Activated CD4-positive, alpha-beta T cell treated with anti-CD3 and anti-CD28 coated beads for 4 hours (primary cell): ENCODE results near the gene RAPGEF4.
"Not testable (repeated sequence)": the region's sequence is repeated elsewhere in the genome, so short reads cannot be mapped to it uniquely, and the experiment has no call there.

Experiments used
- DNase-seq, 2 donors: peaks; one replicate each; pipeline ENCODE4 v3.0.0-alpha.2; 2020

RAPGEF4 gene

GRCh38 chr2:173010233-173010632 lies 274.6 kb downstream of the RAPGEF4 start:
- DNase-seq = no peak

GRCh38 chr2:173016451-173016850 lies 280.8 kb downstream of the RAPGEF4 start:
- no peak for DNase-seq

DNA sequence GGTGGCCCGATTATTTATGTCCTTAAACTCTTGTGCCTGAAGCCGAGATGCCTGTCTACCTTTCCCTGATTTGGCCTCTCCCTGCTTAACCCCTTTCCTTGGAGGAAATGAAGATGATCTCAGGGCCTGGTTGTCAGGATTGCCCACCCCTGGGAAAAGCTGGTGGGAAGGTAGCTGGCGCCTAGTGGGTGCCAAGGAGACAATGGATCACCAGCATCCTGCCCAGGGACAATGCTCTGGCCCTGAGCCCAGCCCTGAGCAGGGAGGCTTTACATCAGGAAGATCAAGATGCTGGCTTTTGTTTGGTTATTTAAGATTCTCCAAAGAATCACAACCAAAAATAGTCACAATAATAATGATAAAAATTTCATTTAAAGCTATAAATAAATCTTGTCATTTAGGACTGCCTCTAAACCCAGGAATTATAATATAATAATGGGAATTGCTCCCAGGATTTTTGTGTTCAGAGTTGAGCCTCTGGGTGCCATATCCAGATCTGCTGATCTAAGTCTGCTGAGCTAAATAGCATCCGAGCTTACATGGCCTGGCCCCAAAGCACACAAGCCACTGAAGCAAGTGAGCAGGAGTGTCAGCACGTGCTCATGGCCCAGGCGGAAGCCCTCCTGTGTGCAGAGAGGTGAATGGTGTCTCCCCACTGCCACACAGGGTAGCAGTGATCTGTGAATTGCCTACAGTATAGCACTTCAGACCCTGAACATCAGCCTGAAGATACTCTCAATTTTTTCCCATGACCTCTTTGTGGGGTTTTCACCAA lies 282.2 kb downstream of the RAPGEF4 start:
- DNase-seq = no peak

DNA sequence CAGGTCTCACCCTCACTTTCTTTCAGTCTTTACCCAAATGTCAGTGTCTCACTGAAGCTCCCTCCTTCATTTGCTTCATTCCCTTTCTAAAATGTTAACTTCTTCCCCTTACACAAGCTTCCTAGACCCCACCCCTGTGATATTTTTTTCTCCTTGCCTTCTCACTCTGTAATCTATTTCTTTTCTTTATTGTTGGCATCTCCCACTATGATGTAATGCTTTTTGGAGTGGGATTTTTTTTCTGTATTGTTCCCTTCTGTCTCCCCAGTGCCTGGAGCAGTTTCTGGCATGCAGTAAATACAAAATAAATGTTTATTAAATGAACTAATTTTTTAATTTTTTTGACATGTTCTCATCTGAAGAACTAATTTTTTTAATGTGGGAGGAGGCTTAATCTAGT lies 284.1 kb downstream of the RAPGEF4 start:
- DNase-seq = no peak

- DNase-seq = no peak
These were observed 286.3 kb downstream of the RAPGEF4 start for GRCh38 chr2:173021939-173022371.

DNA sequence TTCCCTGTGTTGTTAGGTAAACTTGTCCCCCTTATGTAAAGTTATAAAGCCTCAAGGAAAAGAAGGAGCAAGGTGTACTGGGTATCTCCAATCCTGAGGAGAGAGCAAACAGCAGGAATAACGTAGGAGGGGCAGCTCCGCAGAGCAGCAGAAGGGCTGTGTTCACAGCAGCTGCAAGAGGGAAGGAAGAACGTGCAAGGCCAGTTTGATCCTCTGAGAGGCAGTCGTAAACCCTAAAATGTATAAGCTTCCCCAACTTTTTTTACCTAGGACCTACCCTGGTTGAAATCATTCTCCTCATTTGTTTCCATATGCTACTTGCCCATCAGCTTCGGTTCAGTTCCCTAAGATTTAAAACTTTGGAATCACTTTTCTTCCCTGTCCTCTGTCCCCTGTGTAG lies 288.1 kb downstream of the RAPGEF4 start:
- no peak for DNase-seq

GRCh38 chr2:173026479-173026878 lies 290.8 kb downstream of the RAPGEF4 start:
- no peak for DNase-seq

- peak; percentile 69 to 76 for DNase-seq
These were observed 291.8 kb downstream of the RAPGEF4 start for GRCh38 chr2:173027181-173028128.

DNA sequence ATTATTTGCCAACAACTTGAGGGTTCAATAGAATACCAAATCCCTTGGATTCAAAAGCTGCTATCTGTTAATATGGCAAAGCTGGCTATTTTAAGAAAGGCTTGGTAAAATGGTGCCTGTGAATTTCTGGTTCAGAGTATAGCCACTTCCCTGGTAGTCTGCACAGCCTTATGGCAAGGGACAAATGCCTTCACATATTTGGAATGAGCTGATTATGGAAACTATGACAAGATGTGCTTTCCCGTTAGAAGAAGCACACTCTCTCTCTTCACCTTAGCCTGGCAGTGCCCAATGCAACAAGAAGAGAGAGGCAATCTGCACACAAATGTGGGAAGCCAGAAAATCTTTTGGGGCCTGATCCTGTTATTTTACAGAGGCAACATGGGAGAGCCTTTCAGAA lies 292.5 kb downstream of the RAPGEF4 start:
- DNase-seq = no peak

DNA sequence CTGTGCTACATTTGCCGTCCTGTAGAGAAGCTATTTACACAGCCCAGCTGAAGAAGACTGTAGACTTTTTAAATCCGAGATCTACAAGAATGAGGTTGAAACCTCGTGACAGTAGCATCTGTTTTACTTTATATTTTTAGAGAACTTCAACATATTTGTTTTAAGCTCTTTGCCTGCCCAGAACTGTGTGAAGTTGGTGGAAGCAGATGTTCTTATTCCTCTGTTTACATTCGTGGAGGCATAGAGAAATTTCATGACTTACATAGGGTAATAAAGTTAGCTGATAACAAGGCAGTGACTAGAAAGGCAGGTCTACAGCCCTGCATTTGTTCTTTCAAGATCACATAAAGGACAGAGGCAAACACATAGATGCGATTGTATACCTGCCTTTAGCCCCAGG lies 293.0 kb downstream of the RAPGEF4 start:
- DNase-seq = no peak

DNA sequence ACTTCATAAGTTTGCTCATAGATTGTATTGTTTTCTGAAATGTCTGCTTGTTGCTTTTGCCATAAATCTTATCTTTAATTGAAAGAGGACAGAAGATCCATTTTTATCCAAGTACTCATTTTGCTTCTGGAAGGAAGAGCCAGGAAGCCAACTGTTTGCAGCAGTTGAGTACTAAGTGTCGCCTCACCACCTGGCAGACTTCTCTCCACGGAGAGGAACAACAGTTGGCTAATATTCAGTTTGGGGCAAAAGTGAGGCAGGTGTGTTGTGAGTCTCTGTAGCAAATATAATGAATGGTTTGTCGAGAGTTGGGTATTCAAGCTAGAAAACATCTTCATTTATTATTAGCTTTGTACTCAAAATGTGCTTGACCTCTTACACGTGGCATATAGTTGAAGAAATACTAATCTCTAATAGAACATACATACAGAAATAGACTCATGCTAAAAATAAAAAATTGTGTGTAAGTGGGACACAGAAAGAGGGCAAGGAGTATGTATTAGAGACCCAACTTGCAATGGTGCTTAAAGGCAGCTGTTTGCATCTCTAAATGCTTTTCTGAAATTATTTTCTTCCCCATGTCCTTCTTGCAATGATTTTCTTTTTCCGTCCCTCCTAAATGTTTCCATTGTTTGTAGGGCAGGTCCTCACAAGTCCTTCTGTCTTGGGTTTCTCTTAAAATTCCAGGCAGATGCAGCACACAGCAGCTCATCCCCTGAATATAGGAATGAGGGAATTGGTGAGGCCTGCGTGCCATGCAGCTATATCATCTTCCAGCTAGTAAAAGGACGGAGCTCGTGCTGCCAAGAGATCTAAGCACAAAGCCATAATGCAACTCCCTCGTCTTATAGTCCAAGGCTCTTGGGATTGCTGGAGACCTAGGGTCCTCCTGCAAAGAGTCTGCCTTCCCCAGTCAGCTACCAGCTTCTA lies 295.2 kb downstream of the RAPGEF4 start:
- no peak for DNase-seq

GRCh38 chr2:173032032-173032431 lies 296.4 kb downstream of the RAPGEF4 start:
- no peak for DNase-seq

DNA sequence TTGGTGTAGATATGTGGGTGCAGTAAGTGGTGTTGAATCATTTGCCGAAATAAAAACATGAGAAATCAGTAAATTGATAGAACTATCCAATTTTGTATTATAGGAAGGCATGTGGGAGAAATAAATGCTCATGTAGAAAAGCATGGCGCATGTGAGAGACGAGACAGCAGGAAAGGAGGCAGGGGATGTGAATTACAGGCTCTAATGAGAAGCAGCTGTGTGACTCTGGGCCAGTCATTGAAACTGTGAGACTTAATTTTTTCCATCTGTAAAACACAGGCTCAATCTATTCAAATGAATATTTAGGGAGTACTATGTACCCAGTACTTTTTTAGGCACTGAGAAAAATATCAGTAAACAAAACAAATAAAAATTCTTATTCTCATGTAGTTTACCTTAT lies 297.4 kb downstream of the RAPGEF4 start:
- no peak for DNase-seq

GRCh38 chr2:173034143-173034542 lies 298.5 kb downstream of the RAPGEF4 start:
- DNase-seq = no peak

DNA sequence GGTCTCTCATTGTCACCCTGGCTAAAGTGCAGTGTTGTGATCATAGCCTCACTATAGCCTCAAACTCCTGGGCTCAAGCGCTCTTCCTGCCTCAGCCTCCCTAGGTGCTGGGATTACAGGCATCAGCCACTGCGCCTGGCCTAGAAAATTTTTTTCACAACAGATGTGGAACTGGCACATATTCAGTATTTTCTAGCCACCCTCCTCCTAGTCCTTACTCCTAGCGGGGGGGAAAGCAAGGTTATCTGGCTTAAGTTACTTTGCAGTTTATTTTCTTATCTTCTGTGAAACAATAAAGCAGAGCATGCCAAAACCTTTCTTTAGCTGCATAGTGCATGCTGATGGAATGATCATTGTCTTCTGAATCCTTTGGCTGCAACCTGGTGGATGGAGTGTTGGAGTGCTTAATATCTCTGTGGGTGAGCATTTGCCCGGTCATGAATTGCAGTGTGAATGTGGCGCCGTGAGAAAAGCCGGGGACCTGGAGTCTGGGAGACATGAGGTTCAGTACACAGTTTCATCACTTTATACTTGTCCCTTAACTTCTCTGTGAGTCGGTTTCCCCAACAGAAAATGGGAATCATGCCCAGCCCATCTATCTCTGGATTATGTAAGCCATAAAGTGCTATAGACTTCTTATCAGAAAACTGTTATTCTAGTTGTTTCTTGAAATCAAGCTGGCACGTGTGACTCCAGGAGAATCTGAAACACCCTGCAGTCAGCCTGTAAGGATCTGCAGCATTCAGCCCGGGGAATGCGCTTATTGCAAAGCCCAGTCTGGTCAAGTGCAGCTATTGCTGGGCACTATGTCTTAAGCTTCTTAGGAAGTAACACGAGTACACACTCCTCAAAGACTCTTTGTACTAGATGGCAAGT lies 301.8 kb downstream of the RAPGEF4 start:
- no peak for DNase-seq

GRCh38 chr2:173038257-173038656 lies 302.6 kb downstream of the RAPGEF4 start:
- not testable (repeated sequence) for DNase-seq

- no peak for DNase-seq
These were observed 305.1 kb downstream of the RAPGEF4 start for GRCh38 chr2:173040729-173041128.

- DNase-seq = no peak
These were observed 307.8 kb downstream of the RAPGEF4 start for GRCh38 chr2:173043476-173043875.

DNA sequence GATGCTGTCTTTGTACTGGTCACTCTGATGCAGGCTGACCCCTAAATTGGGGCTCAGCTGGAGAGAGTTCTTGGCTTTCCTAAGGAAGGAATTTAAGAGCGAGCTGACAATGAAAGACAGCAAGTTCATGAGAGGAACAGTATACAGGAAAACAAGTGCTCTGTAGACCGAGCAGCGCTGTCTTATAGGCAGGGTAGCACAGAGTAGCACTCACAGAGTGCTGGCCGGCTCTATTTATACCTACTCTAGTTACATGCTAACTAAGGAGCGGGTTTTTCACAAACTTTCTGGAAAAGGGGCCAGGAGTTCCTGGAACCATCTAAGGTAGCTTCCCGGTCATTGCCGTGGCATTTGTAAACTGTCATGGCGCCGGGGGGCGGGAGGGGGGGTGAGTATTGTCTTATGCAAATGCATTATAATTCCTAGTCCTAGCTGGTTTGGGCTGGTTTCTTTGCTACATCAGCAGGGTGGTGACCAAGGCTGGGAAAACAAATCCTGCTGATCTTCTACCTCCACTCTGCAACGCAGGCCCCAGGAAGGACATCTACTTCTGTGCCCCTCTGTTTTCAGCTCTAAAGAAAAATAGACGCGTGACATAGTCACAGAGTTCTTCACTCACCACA lies 308.4 kb downstream of the RAPGEF4 start:
- no peak for DNase-seq

DNA sequence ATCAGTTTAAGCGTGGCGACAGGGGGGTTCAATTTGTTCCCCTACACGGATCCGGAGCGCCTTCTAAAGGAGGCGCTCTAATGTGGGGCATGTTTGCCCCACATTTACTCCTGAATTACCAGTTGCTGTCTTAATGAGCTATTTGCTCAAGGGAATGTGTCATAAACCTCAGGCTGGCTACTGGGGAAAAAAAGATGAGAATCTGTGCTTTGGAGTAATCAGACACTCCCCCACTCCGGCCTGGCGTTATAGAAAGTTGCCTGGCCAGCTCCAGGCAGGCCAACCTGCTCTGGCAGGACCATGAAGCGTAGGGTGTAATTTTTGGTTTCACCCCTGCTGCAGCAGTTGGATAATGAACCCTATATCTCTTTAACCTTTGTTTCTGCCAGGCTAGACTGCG lies 309.0 kb downstream of the RAPGEF4 start:
- DNase-seq = no peak

GRCh38 chr2:173045181-173045580 lies 309.5 kb downstream of the RAPGEF4 start:
- DNase-seq = no peak
